ENCODE measurements around the gene TLE3. TPM values are rescaled to one million over a fixed set of nuclear protein-coding genes. Genes with fewer than 3 reads are reported as not detected.
A peak's percentile ranks its signal among the peaks of the same experiment; 100 is the strongest.

The TLE3 gene
- total and polyA plus RNA-seq, 2 of the 13 experiments (the other 11 are each of a cell fraction or from before 2014, with no cell fraction given) = 11.9 to 13.8 TPM

DNA sequence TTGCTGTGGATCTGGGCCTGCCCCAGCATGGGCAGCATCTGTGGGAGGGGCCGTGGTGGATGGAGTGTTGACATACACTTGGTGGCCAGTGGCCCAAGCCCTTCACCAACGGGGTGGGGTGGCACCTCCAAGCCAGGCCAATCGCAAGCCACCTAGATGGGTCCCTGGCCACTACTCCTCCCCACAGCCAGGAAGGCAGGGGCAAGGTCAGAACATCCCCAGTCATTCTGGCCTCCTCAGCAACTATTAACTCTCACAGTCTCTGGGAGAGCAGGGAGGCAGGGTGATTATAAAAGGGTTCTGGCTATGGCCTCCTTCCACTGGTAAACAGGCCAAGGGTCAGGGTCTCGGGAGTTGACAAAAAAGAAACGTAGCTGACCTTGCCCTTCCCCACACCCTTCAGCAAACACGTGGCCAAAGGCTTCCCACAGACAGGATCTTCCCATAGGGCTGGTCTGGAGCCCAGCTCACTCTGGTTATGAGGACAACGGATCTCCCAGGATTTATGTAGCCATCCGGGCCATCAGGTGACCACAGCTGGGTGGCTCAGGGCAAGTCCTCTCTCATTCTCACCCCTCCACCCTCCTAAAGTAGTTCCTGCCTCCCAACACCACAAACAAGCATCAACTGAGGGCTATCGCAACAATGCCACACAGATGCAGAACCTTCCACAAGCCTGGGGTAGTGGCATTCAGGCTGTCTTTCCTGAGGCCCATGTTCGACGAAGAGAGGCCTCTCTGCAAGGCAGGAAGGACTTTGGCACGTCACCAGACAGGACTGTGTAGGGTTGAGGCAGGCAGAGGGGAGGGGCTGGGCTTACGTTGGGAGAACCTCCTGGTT, 18.9 kb downstream of the TLE3 start (continued):
- TF ChIP-seq, protein P1, sequence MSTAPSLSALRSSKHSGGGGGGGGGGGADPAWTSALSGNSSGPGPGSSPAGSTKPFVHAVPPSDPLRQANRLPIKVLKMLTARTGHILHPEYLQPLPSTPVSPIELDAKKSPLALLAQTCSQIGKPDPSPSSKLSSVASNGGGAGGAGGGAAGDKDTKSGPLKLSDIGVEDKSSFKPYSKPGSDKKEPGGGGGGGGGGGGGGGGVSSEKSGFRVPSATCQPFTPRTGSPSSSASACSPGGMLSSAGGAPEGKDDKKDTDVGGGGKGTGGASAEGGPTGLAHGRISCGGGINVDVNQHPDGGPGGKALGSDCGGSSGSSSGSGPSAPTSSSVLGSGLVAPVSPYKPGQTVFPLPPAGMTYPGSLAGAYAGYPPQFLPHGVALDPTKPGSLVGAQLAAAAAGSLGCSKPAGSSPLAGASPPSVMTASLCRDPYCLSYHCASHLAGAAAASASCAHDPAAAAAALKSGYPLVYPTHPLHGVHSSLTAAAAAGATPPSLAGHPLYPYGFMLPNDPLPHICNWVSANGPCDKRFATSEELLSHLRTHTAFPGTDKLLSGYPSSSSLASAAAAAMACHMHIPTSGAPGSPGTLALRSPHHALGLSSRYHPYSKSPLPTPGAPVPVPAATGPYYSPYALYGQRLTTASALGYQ (CRISPR knock-in tag; IDR thresholded peaks at IDR 0.05) = peak; percentile 86
- TF ChIP-seq FOXA1 (IDR thresholded peaks at IDR 0.05) (no peak), FOXA1 (CRISPR knock-in tag; IDR thresholded peaks at IDR 0.05) (peak; percentile 71), NCOR1 (IDR thresholded peaks at IDR 0.05; ENCODE audit: borderline replicate concordance, low read length) (peak; percentile 75; the same call in 1 of the 2 replicates), HCFC1 (IDR thresholded peaks at IDR 0.05; ENCODE audit: low read depth, low read length) (no peak), ZNF605 (CRISPR knock-in tag; IDR thresholded peaks at IDR 0.05) (peak; percentile 84), ZKSCAN8 (CRISPR knock-in tag; IDR thresholded peaks at IDR 0.05; ENCODE audit: borderline replicate concordance) (peak; percentile 74; the same call in 1 of the 2 replicates), ZMYM3 (CRISPR knock-in tag; IDR thresholded peaks at IDR 0.05) (peak; percentile 45; the same call in 1 of the 2 replicates), MIXL1 (CRISPR knock-in tag; IDR thresholded peaks at IDR 0.05) (peak; percentile 65; the same call in 1 of the 2 replicates), IRF2 (CRISPR knock-in tag; IDR thresholded peaks at IDR 0.05) (peak; percentile 56; the same call in 1 of the 2 replicates), DRAP1 (CRISPR knock-in tag; IDR thresholded peaks at IDR 0.05) (peak; percentile 38; the same call in 1 of the 2 replicates), KLF11 (CRISPR knock-in tag; IDR thresholded peaks at IDR 0.05) (peak; percentile 75; the same call in 1 of the 2 replicates), AGO2 (optimal IDR thresholded peaks at IDR 0.05; ENCODE audit: low read depth, low read length) (no peak), ZNF839 (CRISPR knock-in tag; IDR thresholded peaks at IDR 0.05; ENCODE audit: borderline replicate concordance) (peak; percentile 50; the same call in 1 of the 2 replicates), PITX1 (CRISPR knock-in tag; IDR thresholded peaks at IDR 0.05) (peak; percentile 88), MTA3 (CRISPR knock-in tag; IDR thresholded peaks at IDR 0.05) (no peak), CBX2 (IDR thresholded peaks at IDR 0.05; ENCODE audit: low read depth, low read length) (no peak), CBX2 (CRISPR knock-in tag; IDR thresholded peaks at IDR 0.05; ENCODE audit: low read depth) (peak; percentile 68; the same call in 1 of the 2 replicates), MXI1 (IDR thresholded peaks at IDR 0.05; ENCODE audit: borderline replicate concordance, low read depth, low read length) (peak; percentile 81; the same call in 2 of the 3 replicates), GZF1 (CRISPR knock-in tag; IDR thresholded peaks at IDR 0.05) (0 out of 2 replicates have a peak, but pooled peaks have one; percentile 53), CREB3 (CRISPR knock-in tag; IDR thresholded peaks at IDR 0.05) (no peak), HHEX (CRISPR knock-in tag; IDR thresholded peaks at IDR 0.05) (peak; percentile 44; the same call in 1 of the 2 replicates), ZNF556 (CRISPR knock-in tag; IDR thresholded peaks at IDR 0.05; ENCODE audit: borderline replicate concordance) (peak; percentile 92; the same call in 1 of the 2 replicates), ZNF343 (CRISPR knock-in tag; IDR thresholded peaks at IDR 0.05) (peak; percentile 65; the same call in 1 of the 2 replicates), ZNF350 (CRISPR knock-in tag; IDR thresholded peaks at IDR 0.05; ENCODE audit: borderline replicate concordance, low read depth) (peak; percentile 82; the same call in 1 of the 2 replicates), TMF1 (CRISPR knock-in tag; IDR thresholded peaks at IDR 0.05; ENCODE audit: low read depth) (no peak; the same call in 1 of the 2 replicates)
- TF ChIP-seq, protein P2, sequence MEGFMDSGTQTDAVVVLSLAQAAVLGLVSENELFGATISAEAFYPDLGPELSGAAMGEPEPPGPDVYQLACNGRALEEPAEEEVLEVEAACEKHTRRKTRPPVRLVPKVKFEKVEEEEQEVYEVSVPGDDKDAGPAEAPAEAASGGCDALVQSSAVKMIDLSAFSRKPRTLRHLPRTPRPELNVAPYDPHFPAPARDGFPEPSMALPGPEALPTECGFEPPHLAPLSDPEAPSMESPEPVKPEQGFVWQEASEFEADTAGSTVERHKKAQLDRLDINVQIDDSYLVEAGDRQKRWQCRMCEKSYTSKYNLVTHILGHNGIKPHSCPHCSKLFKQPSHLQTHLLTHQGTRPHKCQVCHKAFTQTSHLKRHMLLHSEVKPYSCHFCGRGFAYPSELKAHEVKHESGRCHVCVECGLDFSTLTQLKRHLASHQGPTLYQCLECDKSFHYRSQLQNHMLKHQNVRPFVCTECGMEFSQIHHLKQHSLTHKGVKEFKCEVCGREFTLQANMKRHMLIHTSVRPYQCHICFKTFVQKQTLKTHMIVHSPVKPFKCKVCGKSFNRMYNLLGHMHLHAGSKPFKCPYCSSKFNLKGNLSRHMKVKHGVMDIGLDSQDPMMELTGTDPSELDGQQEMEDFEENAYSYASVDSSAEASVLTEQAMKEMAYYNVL (CRISPR knock-in tag; IDR thresholded peaks at IDR 0.05; ENCODE audit: borderline replicate concordance) = peak; percentile 85
